Measurements from ENCODE around the gene MGMT. TPM values are rescaled to one million over a fixed set of nuclear protein-coding genes. Genes with fewer than 3 reads are reported as not detected.

MGMT gene
- total RNA-seq, 1 donor from 2014 or later = 22.7 TPM

- peak; percentile 69 for DNase-seq (ENCODE audit: low read depth)
Measured at GRCh38 chr10:129730272-129730992, 263.4 kb downstream of the MGMT start.

GRCh38 chr10:129730993-129731325, 263.9 kb downstream of the MGMT start:
- no peak for DNase-seq (ENCODE audit: low read depth)

GRCh38 chr10:129740532-129741279, 273.7 kb downstream of the MGMT start:
- no peak for DNase-seq (ENCODE audit: low read depth)

GRCh38 chr10:129741280-129741977, 274.4 kb downstream of the MGMT start:
- DNase-seq (ENCODE audit: low read depth) = no peak

- no peak for DNase-seq (ENCODE audit: low read depth)
Measured at GRCh38 chr10:129741978-129742741, 275.1 kb downstream of the MGMT start.

- no peak for DNase-seq (ENCODE audit: low read depth)
Measured at GRCh38 chr10:129742742-129743550, 275.9 kb downstream of the MGMT start.

- DNase-seq (ENCODE audit: low read depth) = no peak
Measured at GRCh38 chr10:129743738-129744133, 276.7 kb downstream of the MGMT start.

- DNase-seq (ENCODE audit: low read depth) = no peak
Measured at GRCh38 chr10:129744134-129745111, 277.4 kb downstream of the MGMT start.

GRCh38 chr10:129745186-129745750, 278.2 kb downstream of the MGMT start:
- DNase-seq (ENCODE audit: low read depth) = no peak

GRCh38 chr10:129754211-129755050, 287.4 kb downstream of the MGMT start:
- no peak for DNase-seq (ENCODE audit: low read depth)

- no peak for DNase-seq (ENCODE audit: low read depth)
Measured at GRCh38 chr10:129755158-129755591, 288.1 kb downstream of the MGMT start.

GRCh38 chr10:129755621-129756020, 288.6 kb downstream of the MGMT start:
- DNase-seq (ENCODE audit: low read depth) = no peak

- peak; percentile 92 for DNase-seq (ENCODE audit: low read depth)
Measured at GRCh38 chr10:129756912-129757901, 290.2 kb downstream of the MGMT start.

- no peak for DNase-seq (ENCODE audit: low read depth)
Measured at GRCh38 chr10:129758207-129759021, 291.4 kb downstream of the MGMT start.

- no peak for DNase-seq (ENCODE audit: low read depth)
Measured at GRCh38 chr10:129759214-129760002, 292.4 kb downstream of the MGMT start.

GRCh38 chr10:129760003-129760315, 292.9 kb downstream of the MGMT start:
- no peak for DNase-seq (ENCODE audit: low read depth)
